Subcutaneous adipose tissue (tissue), 4 donors: Measurements from ENCODE around the gene SLIT3. TPM values are rescaled to one million over a fixed set of nuclear protein-coding genes. Genes with fewer than 3 reads are reported as not detected.

Source experiments
- CTCF ChIP-seq: fragments of 450-650 bp; IDR thresholded peaks from one replicate; pipeline ENCODE4 v1.5.1; 2016; ENCODE audit warnings: low read depth, mild to moderate bottlenecking, control low read depth, antibody characterized with exemption, moderate library complexity
- total RNA-seq, 4 donors: library from RNA; depleted of rRNA; stranded (reverse); fragments of >200 nt; gene quantifications; one replicate each; pipeline ENCODE4 v1.1.0, GENCODE V29; 2016

Gene SLIT3
- total RNA-seq, 4 donors from 2014 or later, result 48.1 to 163 (median 83.2) TPM

DNA sequence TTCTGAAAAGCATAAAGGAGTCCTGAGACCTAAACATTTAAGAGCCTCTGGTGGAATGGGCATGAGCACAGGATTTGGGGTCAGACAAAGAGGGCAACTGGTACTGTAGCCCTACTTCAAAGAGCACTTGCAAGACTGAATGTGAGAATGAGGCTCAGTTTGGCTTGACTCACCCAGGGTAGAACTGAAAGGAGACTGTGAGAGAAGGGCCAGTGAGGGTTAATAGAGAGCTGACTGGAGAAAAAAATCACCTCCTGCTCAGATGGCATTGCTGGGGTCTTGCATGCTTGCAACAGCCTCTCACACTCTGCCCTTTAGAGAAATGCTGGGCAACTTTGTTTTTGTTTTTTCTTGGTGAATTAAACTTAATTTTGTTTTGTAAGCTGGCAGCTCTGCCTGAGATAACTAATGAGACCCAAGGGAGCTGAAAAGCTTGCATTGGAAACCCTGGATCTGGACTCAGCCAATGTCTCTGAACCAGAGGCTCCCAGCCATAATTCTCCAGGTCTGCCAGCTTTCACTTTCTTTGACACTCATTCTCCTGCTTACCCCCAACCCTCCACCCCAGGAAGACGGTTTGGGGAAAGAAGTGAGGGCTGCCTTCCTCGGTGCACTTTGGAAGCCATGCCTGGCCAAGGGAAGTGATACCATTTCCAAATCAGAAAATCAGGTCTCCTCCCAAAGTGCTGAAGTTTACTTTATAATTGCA is 560.7 kb downstream of the SLIT3 start:
- TF ChIP-seq CTCF, result no peak

GRCh38 chr5:168737066-168737465 is 563.9 kb downstream of the SLIT3 start:
- no peak for TF ChIP-seq CTCF

GRCh38 chr5:168736281-168736831 is 564.6 kb downstream of the SLIT3 start:
- TF ChIP-seq CTCF, result no peak

DNA sequence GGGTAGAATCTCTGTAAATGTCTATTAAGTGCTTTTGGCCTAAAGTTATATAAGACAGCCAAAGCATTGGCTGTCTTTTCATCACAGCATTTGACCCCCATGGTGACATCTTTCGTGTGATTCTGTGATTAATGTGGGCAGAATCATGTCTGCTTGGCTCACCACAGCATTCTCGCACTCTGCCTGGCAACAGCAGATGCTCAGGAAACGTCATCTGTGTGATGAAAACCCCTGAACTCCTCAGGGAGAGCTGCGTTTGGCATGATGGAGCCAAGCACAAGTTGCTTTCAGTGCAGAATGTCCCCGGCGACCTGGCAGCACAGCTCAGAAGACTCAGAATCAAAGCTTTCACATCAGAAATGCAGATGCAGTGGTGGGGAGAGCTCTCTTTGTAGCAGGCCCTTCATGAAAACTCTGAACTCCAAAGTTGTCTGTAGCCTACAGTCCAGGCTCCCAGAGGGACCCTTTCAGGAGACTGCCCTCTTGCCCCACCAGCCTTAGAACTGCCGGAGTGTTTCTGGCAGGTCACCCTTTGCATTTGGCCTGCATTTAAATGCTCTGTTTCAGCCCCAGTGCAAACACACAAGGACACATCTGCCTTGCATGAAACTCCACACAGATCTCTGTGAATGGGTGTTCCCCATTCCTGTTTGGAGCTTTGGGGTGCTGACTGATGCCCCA is 566.2 kb downstream of the SLIT3 start:
- no peak for TF ChIP-seq CTCF

DNA sequence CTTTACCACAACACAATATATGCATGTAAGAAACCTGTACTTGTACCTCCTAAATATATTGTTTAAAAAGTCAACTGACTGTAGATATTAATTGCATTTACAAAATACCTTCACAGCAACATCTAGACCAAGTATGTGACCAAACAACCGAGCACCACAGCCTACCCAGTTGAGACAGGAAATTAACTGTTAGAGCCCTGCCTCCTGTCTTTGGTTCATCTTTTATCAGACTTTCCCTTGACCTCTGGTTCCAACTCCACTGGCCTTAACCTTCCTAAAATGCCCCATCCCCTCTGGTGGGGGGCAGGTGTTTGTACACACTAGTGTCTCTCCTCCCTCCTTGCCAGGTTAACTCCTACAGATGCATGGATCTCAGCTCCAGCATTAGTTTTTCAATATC is 566.8 kb downstream of the SLIT3 start:
- TF ChIP-seq CTCF, result no peak

GRCh38 chr5:168728546-168729211 is 572.3 kb downstream of the SLIT3 start:
- no peak for TF ChIP-seq CTCF

DNA sequence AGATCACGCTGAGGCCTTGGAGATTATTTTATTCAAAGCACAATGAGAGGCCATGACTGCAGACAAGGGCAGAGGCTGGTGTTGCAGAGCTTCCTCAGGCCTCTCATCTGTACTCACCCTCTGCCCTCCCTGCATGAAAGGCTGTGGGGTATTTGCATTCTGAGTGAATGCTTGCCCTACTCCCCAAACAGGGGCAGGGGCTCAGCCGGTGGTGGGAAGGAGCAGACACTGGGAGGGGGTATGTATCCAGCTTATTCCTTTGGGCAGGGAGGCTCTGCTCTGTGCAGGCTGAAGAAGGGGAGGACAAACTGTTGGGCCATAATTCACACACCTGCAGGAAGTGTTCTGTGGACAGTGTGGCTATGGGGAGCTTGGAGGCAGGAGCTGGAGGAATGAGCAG is 573.4 kb downstream of the SLIT3 start:
- no peak for TF ChIP-seq CTCF
